GM18858 (cell line): ENCODE results near the gene TMPRSS6.

ENCODE experiments used
- ATAC-seq: cut with Tn5 transposase; IDR thresholded peaks from one replicate; pipeline ENCODE4 v1.9.1; 2021; ENCODE audit not compliant: unreplicated experiment

TMPRSS6 gene

GRCh38 chr22:37015587-37015878, 94.0 kb downstream of the TMPRSS6 start:
- no peak for ATAC-seq
